T-helper 2 cell (primary cell): ENCODE results near the gene MON2.

Experiments used
- DNase-seq, 5 experiments: peaks; one replicate each; pipeline versions ENCODE4 v3.0.0 to v3.0.0-alpha.2; 2012 to 2022

Gene MON2

DNA sequence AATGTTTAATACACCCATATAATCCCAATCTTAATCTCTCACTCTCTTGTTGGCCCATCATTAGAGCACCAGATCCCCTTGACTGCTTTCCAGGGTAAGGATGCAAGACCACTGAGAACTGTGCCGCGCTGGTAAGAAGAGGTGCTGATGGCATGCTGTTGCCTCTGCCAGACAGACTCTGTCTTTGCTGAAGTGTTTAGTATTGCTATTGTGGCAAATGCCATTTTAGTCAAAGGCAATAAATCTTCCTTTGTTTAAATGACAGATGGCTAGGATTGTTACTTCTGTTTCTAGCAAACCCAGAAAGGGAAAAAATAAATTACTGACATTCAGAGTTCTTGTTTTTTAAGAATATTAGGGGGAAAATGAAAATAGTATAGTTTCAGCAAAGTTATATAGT lies 152.3 kb downstream of the MON2 start:
- no peak for DNase-seq

DNA sequence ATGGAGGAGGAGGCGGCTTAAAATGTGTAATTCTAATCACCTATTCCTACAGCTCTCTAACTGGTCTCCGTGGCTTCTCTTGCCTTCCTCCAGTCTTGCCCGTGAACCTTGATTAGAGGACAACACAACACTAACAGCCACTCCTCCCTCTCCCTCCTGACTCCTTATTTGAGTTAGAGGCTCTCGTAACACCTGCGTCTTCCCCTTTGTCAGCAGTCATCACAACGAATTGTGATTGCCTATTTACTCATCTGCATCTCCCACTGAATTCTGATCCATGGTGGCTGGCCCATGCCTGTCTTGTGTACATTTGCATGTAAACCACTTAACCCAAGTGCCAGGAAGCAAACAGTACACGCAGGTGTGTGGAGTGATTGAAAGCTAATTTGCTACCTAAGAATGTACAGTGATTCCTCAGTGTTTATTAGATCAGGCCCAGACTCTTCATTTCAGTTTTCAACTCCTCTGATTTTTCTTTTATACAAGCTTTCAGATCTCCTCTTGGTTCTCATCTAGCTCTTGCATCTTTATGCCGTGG lies 154.5 kb downstream of the MON2 start:
- no peak for DNase-seq

DNA sequence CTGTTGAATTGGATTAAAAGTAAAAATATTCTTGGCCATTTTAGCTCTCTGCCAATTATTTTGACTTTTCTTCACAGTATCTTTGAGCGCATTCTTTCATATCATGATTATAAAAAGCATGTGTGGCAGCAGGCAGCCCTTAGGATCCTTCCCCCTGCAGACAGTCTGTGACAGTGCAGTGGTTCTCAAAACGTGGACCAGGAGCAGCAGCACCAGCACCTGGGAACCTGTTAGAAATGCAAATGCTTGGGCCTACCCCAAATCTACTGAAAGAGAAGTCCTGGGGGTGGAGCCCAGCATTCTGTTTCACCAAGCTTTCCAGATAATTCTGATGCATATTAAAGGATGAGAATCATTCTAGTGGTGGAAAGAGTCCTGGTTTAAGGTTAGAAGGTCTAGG lies 155.6 kb downstream of the MON2 start:
- no peak for DNase-seq

DNA sequence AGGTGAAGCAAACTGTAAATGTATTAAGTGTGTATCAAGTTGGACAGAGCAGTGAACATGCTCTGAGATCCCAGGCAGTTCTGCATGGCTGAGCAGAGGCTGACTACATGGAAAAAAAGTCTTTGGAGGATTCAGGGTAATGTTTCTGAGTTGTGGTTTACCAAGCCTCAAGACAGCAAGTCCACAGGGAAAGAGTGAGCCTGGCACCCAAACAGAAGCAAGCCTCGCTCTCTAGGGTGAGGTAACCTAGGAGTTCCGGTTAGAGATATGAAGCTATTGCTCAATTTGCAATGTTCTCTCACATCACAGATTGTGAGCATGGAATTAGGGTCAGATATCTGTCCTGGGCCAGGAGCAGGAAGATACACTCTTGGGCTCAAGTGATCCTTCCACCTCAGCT lies 158.6 kb downstream of the MON2 start:
- DNase-seq: no peak

DNA sequence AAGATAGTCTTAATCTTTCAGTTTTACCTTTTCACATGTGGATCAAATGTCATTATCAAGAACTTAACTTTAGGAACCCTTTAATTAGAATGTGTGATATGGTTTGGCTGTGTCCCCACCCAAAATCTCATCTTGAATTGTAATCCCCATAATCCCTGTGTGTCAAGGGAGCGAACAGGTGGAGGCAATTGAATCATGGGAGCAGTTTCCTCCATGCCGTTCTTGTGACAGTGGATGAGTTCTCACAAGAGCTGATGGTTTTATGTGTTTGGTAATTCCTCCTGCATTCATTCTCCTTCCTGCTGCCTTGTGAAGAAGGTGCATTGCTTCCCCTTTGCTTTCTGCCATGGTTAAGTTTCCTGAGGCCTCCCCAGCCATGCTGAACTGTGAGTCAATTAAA lies 160.6 kb downstream of the MON2 start:
- no peak for DNase-seq

DNA sequence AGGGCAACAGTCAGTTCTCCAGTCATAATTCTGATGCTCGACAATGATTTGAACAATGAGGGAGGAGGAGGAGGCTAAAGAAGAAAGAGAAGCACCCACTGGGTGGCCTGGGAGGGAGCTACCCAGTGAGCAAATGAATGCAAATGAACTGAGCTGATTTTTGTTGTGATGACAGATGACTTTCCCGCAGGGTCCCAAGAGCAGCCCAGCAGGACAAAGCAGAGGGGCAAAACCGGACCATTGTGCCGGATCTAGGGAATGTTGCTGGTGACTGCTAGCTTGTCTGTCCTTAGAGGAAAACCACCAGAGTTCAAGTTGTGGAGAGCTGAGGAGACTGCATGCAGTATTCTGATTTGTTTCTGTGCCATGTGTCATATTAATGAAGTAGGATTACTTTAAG lies 162.8 kb downstream of the MON2 start:
- no peak for DNase-seq

DNA sequence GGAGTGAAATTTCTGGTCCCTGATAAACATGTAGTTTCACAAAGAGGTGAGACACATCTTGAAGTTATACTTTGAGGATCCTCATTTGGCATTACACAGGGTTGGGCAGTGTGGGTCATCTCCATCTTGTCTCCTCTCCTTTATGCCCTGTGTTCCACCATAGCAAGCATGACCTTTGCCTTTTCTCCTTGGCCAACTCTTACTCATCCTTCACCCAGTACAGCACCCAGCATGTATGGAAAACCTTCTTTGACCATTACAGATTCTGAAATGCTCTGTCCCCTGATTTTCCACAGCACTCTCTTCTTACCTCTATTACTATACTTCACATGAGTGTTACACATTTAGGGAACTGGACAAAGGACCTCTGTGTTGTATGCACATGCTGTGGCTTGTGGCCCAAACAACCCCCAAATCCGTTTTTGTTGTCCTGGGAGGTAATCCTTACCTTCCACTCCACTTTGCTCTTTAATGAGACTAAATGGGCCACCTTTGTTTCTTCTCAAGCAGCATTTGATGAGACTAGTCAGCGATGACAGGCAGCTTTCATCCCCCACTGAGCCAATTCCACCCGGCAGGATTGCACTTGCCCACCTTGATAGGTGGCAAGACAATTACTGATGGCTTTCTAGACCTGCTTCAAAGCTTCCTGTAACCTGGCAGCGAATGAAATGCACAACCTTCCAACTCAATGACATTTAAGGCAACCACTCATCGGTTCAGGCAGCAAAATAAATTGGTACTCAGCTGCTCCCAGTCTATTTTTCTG lies 163.5 kb downstream of the MON2 start:
- DNase-seq: no peak

DNA sequence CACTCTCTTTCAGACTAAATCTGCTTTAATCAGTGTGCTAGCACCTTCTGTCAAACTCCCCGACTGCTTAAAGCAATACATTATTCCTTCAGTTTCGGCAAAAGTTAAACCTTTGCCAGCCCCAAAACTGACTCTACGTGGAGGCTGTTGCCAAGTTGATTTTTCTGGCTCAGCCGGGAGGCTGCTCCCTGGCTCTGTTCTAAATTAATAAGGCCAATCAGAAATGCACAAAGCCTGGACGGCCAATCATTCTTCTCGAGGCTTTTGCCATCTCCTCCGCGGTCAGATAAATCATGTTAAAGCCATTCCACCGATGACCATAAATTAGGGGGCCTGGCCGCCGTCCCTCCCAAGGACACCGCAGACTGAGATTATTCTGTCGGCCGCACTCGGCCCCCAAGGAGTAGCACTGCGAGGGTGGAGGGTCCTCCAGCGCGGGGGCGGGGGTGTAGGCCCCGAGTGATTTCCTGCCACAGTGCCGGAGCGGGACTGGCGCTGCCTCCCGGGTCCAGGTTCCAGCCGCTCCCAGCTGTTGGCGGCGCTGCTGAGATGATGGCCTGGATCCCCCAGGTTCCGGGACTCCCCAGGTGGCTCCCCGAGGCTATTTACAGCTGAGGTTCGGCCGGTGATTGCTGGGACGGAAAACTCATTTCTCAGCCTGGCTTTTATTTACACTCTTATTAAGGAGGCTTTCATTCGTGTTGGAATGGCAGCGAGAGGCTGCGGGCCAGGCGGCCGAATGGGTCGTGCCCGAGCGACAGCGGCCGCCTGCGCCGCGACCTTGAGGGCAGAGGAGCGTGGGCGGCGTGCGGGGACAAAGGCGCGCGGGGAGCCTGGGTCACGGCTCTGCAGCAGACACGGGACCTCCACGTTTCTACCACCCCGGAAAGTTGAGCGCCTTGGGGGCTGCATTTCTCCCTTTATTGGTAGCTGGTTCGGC lies 165.1 kb downstream of the MON2 start:
- DNase-seq: peak in 2 of 5 experiments; percentile 5 to 7

DNA sequence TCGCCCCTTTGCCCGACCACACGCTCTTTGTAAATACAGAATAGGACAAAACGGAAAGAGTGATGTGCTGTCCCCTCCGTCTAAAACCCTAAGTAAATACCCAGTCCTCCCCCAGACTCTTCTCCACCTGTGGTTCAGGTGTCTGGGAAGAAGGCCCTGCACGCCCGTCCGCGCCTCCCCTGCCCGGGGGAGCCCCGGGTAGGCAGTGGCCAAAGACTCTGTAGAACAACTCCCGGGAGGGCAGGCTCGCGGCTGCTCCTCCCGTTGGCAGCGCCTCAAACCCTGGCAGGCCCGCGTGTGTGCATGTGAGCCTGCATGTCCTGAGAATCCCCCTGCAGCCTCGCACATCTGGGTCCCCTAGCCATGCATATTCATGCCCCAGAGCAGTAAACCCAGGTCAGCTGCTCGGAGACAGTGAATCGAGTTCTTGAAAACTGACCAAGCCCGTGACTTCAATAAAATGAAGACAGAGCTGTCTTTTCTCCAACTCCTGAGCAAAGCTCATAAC lies 165.8 kb downstream of the MON2 start:
- peak in 1 of 5 experiments; percentile 4 for DNase-seq

DNA sequence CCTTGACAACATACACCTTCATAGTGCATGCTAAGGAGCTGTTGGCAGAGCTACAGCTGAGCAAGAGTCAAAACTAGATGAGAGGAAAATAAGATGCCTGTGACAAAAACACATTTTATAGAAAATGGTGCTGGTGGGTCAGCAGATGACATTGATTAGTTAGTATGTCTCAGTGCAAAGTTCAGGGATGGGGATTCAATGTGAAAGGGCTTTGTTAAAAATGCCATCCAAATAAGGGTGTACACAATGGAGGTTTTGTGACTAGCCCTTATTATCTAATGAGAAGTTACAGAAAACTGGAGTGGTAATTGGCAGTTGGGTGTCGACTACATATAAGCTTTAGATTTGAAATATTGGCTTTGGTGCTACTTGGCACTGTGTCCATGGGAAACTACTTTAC lies 169.0 kb downstream of the MON2 start:
- no peak for DNase-seq

DNA sequence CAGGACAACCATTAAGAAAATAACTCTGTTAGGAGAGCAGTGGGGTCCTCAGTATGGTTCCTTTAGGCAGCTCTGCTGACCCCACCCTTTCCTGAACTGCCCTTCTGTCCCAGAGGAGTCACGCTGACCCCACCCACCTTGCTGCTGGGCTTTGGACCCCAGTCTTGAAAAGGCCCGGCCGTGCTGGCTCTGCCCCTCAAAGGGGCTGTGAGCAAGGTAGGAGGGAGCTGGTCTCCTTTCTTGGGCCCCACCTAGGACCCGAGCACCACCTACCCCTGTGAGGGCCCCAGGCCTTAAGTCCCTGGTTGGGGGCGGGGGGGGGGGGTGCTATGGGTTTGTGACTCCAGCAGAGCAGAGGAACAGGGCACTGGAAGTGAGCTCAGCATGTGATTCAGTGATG lies 171.1 kb downstream of the MON2 start:
- no peak for DNase-seq

DNA sequence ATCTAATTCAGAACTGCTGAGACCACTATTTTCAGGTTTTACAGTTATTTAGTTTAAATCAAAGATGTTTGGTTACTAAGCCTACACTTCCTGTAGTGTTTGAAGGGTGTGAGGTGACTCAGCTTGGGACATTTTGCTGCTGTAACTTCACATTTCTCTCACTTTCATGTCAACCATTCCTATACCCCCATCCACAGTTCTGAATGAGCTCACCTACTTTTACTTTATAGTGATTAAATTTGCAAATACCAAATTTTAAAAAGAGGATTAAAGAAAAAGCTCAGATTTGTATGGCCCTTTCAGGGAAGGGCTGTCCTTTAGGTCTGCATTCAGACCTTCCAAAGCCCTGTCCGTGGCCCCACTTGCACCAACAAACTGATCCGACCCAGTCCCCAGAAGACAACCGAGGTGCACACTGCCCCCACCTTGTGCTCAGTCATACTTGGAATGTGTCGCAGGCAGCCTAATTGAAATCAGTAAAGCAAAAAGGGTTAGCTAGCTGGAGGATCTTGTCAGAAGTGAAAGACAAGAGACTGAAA lies 174.4 kb downstream of the MON2 start:
- DNase-seq: peak in 2 of 5 experiments; percentile 9 to 88

DNA sequence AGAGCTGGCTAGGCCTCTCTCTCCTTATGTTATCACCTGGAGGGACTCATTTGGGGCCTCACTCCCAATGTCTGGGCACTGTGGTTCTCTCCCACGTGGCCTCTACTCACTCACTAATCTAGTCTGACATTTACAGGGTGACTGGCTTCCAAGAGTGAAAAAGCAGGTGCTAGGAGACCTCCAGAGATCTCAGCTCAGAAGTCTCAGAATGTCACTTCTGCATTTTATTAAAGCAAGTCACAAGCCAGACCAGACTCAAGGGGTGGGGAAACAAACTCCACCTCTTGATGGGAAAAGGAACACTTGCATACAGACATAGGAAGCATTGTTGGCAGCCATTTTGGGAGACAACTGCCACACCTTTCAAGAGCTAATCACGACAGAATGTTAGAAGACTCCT lies 175.9 kb downstream of the MON2 start:
- no peak for DNase-seq

DNA sequence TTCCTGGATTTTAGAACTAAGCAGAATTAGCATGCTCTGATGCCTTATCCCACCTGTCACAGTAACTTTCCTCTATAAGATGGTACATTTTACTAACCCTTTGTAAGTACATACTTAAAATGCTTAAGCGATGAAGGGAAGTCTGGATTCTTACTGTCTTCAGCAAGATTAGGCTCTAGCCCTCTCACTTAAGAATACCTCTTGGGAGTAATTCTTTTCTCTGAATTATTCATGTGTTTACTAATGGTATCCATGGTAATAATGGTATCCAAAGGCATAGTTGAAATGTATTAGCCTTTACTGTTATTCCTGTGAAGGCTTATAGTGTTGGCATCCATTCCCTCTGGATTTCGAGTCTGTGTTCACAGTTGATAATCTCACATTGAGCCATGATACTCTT lies 176.9 kb downstream of the MON2 start:
- DNase-seq: no peak

DNA sequence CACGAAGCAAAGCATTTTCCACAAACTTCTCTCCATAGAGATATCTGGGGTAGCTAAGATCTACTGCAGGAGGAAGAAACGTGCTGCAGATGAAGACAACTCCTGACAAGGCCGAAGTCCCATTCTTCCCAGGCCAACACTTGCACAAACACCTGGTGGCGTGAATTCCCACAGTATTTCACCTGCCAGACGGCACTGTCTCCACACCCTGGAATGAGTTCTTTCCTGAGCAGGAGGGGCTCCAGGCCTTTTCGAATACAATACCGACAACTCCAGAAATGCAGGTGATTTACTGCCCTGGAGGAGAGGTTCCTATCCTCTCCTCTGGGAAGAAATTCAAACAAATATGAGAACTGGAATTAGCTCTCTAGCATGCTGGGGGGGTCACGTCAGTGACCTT lies 179.9 kb downstream of the MON2 start:
- DNase-seq: no peak

DNA sequence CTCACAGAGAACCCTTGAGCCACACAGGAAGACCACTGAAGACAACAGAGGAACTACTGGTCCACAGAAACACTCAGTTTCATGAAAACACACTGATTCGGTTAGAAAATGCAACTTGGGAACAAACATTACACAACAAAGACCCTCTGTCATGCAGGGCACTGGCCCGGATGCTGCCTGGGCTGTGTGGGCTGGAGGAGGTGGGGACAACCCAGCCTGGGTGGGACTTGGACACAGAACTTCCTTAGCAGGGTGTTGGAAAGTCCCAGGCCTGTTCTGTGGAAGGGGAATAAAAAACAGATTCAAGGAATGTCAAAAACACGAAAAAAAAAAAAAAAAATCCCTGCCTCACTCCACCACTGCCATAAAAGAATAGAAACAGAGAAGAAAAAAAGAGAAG lies 181.0 kb downstream of the MON2 start:
- DNase-seq: no peak

DNA sequence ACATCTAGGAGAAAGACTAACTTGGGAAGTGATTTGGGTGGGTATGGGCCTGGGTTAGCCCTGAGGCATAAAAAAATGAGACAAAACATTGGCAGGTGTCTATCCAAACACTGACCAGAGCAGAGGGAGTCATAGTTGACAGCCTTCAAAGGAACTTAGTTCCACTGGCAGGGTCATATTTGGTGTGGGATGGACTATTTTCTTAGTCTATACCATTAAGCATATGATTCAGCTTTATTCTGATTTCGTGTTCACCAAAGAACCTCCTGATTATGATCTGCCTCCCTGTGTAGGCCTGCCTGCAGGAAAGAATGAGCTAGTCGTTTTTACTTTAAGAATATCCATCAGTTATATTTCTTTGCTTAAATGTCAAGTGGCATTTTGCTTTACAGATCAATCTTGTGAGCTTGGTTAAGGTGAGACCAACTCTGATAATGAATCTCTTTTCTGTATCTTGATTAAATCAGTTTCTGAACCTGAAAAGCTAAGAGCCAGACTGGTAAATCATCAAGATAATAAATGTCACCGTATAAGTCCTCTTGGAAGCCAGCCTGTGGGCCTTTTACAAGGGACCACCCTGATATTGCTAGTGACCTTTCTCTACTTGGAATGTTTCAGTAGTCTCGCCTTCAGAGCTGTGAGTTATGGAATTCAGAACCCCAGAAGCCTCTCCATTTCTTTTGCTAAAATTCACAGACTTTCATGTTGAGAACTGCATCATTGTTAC lies 182.9 kb downstream of the MON2 start:
- DNase-seq: peak in 1 of 5 experiments; percentile 3
